ENCODE data around the gene LRRC7.

DNA sequence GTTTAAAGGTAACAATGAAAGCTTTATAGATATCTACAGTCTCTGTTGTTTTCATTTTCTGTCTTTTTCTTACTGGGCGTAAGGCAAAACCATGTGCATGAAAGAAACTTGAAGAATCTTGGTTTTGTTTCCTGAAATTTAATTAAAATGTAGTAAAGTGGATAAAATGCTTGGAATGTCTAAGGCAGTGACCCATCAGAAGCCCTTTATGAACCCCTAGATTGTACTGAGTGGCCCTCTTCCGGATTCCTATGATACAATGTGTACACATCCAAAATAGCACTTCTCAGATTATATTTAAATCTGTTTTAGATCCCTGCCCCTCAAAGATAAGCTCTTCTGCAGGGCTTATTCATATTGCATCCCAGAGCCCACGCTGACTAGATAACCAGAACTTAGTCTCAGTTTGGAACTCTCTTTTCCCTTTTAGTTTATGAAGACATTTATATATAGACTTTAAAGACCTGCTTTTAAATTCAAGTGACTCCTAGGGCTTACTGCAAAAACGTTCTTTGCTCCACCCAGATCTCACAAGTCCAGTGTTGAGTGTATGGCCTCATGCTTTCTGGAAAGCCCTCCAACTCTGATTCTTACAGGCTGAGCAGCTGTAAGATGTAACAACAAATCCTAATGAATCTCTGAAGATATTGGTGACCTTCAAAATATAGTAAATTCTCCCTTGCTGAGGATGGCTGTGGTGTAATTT is 142.9 kb downstream of the LRRC7 start:
- TF ChIP-seq, protein P1, sequence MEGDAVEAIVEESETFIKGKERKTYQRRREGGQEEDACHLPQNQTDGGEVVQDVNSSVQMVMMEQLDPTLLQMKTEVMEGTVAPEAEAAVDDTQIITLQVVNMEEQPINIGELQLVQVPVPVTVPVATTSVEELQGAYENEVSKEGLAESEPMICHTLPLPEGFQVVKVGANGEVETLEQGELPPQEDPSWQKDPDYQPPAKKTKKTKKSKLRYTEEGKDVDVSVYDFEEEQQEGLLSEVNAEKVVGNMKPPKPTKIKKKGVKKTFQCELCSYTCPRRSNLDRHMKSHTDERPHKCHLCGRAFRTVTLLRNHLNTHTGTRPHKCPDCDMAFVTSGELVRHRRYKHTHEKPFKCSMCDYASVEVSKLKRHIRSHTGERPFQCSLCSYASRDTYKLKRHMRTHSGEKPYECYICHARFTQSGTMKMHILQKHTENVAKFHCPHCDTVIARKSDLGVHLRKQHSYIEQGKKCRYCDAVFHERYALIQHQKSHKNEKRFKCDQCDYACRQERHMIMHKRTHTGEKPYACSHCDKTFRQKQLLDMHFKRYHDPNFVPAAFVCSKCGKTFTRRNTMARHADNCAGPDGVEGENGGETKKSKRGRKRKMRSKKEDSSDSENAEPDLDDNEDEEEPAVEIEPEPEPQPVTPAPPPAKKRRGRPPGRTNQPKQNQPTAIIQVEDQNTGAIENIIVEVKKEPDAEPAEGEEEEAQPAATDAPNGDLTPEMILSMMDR (IDR thresholded peaks at IDR 0.05): no peak
- TF ChIP-seq POLR2A (IDR thresholded peaks at IDR 0.05): no peak

Measured in esophagus squamous epithelium (tissue), 4 donors.